GM18907 (cell line): Measurements from ENCODE around the gene TBC1D10A.
A peak's percentile ranks its signal among the peaks of the same experiment; 100 is the strongest.

Source experiments
- ATAC-seq: cut with Tn5 transposase; IDR thresholded peaks from one replicate; pipeline ENCODE4 v1.9.1; 2021; ENCODE audit warnings: mild to moderate bottlenecking, moderate library complexity; ENCODE audit not compliant: unreplicated experiment

TBC1D10A gene

GRCh38 chr22:30268331-30268730, 58.4 kb downstream of the TBC1D10A start:
- ATAC-seq: no peak

- no peak for ATAC-seq
These were observed 59.1 kb downstream of the TBC1D10A start for GRCh38 chr22:30267382-30268302.

GRCh38 chr22:30266445-30267381, 60.0 kb downstream of the TBC1D10A start, which contains the start of gene OSM:
TSS of gene OSM (minus strand) at chr22:30266851. CDS start at chr22:30266799, 52 bp downstream.
- peak; percentile 33 for ATAC-seq

GRCh38 chr22:30265823-30266444, 60.8 kb downstream of the TBC1D10A start:
- peak; percentile 49 for ATAC-seq

- ATAC-seq: no peak
These were observed 61.5 kb downstream of the TBC1D10A start for GRCh38 chr22:30265131-30265720.

GRCh38 chr22:30263883-30264282, 62.9 kb downstream of the TBC1D10A start:
- ATAC-seq: no peak

GRCh38 chr22:30262917-30263741, 63.6 kb downstream of the TBC1D10A start:
- ATAC-seq: no peak

GRCh38 chr22:30262112-30262511, 64.6 kb downstream of the TBC1D10A start:
- no peak for ATAC-seq

GRCh38 chr22:30261134-30261533, 65.6 kb downstream of the TBC1D10A start:
- no peak for ATAC-seq

- ATAC-seq: no peak
These were observed 66.1 kb downstream of the TBC1D10A start for GRCh38 chr22:30260682-30261081.

GRCh38 chr22:30260276-30260675, 66.5 kb downstream of the TBC1D10A start:
- no peak for ATAC-seq

- ATAC-seq: no peak
These were observed 72.4 kb downstream of the TBC1D10A start for GRCh38 chr22:30254314-30254713.

GRCh38 chr22:30253205-30253852, 73.4 kb downstream of the TBC1D10A start:
- no peak for ATAC-seq

GRCh38 chr22:30252411-30253204, 74.1 kb downstream of the TBC1D10A start:
- no peak for ATAC-seq

GRCh38 chr22:30251711-30252110, 75.0 kb downstream of the TBC1D10A start:
- no peak for ATAC-seq

GRCh38 chr22:30250661-30251267, 76.0 kb downstream of the TBC1D10A start:
- ATAC-seq: no peak

GRCh38 chr22:30250039-30250565, 76.6 kb downstream of the TBC1D10A start:
- no peak for ATAC-seq
